GM12873 (cell line): ENCODE measurements around the gene PNPO.

Experiments used
- TF ChIP-seq, protein P1 (sequence below): IDR thresholded peaks from 2 replicates; pipeline ENCODE4 v1.5.1; 2012; ENCODE audit warnings: low read depth, mild to moderate bottlenecking, moderate library complexity, low read length, control low read depth; ENCODE audit not compliant: insufficient read depth; ENCODE audit errors: missing control alignments

The PNPO gene

DNA sequence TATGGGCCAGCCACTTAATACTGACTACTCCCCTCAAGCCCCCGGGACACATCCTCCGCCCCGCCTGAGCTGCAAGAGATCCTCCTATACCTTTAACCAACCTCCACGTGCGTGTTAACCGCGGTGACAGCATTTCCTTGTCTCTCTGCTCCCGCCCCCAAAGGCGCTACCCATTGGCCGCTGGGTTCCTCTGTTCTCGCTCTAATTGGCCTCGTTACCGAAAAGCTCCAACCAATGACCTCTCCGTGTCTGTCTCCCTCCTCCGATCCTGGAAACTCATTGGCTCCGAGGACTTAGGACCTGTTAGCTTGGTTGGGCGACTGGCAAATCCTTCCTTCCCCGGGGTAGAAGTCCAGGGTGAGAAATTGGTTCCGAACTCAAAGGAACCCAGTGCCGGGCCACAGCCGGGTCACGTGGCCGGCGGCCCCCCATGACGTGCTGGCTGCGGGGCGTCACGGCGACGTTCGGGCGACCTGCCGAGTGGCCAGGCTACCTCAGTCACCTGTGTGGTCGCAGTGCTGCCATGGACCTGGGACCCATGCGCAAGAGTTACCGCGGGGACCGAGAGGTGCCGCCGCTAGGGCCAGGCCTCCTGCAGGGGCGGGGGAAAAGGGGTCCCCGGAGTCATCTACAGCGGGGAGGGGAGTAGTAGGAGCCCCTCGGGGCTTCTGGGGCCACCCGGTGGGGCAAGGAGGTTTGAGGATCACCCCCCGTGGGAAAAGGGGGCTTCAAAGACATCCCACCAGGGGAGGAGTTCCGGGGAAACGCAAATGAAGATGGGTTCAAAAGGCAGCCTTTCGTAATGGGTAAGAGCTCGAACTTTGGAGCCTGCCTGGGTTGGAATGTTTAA is at the start of gene PNPO:
Gene PNPO, plus strand, starts transcription at position 326 of the 850 bp plus-strand sequence. Its CDS starts 105 bp downstream, at position 431.
- TF ChIP-seq, protein P1, sequence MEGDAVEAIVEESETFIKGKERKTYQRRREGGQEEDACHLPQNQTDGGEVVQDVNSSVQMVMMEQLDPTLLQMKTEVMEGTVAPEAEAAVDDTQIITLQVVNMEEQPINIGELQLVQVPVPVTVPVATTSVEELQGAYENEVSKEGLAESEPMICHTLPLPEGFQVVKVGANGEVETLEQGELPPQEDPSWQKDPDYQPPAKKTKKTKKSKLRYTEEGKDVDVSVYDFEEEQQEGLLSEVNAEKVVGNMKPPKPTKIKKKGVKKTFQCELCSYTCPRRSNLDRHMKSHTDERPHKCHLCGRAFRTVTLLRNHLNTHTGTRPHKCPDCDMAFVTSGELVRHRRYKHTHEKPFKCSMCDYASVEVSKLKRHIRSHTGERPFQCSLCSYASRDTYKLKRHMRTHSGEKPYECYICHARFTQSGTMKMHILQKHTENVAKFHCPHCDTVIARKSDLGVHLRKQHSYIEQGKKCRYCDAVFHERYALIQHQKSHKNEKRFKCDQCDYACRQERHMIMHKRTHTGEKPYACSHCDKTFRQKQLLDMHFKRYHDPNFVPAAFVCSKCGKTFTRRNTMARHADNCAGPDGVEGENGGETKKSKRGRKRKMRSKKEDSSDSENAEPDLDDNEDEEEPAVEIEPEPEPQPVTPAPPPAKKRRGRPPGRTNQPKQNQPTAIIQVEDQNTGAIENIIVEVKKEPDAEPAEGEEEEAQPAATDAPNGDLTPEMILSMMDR: peak; percentile 14

DNA sequence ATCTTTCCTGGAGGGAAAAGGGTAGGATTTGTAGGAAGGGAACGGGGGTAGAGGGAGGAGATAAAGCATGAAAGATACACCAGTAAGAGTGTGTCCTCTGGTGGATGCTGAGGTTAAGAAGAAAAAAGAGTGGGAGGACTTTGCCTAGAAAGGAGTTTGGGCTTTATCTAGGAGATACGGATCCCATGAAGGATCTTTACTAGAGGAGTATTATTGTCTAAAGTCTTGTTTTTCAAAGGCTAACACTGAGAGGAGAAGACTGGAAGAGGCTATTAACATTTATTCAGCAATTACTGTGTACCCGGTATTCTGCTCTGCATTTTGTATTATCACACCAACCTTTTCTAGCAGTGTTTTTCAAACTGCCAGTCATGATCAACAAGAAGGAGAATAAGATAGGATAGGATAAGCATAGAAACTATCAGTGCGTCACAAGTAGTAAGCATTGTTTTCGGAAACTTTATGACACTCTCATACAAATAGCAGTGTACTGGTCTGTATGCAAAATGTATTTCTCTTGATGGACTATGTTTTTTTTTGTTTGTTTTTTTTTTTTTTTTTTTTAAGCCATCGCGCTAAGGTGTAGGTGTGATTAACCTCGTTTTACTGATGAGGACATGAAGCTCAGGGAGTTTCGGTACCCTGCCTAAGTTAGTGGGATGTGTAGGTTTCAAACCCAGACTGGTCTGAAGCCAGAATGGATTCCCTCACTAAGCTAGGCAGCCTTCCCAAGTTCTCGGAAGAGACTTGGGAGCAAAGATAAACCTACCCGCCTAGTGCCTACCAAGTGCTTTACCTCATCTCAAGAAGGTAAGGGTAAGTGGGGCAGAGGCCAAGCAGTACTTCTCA is 46.6 kb upstream of the PNPO start:
- TF ChIP-seq, protein P1: no peak

DNA sequence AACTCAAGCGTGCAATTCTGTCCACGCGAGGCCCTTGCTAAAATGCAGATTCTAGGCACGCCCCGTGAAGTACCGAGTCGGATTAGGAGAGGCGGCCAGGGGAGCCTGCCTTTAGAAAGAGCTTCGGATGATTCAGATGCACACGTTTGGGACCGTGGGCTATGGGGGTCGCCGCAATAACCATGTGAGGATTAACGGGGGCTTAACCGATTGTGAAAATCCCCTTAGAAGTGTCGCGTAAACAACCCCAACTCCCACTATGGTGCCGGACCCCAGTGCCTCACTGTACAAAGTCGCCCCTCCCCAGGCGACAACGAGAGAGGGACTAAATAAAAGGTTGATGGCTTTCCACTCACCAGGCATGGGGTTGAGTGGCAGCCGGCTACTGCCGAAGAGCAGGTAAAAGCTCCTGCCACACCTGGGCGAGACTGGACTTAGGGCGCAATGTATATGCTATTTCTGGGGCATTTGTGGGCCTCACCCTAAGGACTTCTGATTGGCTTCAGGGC is 46.0 kb upstream of the PNPO start:
- TF ChIP-seq, protein P1: no peak

DNA sequence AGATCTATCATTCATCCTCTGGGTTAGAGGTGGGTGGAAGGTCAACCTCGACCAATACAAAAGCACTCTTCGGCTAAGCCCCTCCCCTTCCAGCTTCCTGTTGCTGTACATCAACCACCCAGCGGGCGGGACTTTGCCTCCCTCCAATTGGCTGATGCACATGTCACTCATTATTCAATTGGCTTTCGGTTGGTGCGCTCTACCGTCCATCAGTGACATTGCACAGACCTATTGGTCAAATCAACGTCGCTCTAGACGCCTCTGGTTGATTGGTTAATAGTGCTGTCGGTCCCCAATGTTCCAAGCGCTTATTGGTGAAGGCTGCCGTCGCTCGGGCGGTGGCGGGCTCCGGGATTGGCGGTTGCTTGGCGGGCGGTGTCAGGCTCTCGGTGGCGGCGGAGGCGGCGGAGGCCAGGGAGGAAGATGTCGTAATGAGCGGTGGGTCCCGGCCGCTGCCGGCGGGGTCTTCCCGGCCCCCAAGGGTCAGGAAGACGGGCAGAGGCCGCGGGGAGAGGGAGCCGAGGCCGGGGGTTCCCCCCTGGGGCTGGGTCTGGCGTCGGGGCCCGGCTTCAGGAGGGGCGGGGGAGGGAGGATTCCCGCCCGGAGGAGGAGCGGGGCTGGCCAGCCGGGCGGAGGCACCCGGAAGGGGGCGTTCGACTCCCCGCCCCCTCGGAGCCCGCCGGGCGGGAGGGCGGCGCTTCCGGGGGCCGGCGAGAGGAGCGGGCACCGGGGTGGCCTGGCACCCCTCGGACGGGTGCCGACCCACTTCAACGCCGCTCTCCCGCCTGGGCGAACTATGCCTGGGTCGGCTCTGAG is 45.3 kb upstream of the PNPO start, which contains the start of gene SP2:
Gene SP2, plus strand, starts transcription at position 381 of the 816 bp plus-strand sequence. Its CDS starts 51 bp downstream, at position 432.
- TF ChIP-seq, protein P1: no peak

DNA sequence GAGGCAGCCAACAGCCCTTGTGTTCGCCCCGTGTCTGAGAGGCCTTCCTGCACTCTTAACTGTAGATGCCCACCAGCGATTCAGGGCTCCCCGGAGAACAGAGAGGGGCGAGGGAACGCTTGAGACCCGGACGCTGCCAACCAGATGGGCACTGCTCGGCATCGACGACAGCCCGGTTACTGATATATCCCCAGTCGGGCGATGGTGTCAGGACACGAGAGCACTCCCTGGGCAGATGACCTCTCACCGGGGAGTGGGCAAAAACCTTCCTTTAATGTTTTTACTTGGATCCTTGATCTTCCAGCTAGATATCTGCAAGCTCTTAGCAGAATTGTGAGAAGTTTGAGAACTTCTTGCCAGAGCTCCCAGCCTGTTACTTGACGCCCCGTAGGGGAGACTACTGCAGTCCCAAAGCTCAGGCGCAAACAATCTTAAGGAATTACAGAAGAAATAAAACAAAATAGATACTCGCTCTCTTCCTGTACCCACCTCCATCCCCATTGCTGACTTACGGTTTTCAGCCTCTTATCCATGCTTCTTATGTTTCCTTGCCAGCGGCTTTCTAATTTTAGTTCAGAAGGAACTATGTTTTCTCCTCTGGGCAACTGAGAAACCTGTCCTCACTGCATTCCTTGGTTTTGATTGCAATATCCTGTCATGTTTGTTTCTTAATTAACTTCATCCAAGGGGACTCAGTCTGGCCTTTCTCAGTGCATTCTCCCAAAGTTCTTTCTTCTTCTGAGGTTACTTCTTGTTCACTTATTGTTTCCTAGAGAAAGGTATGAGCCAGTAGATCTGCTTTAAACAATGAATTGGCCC is 44.5 kb upstream of the PNPO start:
- TF ChIP-seq, protein P1: no peak

DNA sequence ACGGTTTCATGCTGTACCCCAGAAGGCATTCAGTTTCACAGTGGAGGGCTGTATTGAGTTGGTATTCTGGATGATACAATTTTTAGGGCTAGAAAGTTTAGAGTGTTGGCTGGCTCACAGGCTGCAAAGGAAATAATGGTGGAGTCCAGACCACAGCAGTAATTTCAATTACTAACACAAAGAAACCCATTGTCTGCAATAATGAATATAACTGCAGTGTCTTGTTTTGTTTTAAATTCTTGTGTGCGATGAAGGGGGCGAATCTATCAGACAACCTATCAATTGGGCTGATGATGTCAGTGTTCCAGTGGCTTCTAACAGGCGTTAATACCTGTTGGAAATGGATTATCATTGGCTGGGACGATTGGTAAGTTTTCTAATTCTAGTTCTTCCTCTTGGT is 43.8 kb upstream of the PNPO start:
- TF ChIP-seq, protein P1: no peak
